IgD-negative memory B cell (primary cell): Measurements from ENCODE around the gene HYCC2. TPM values are rescaled to one million over a fixed set of nuclear protein-coding genes. Genes with fewer than 3 reads are reported as not detected.
"Not testable (repeated sequence)": the region's sequence is repeated elsewhere in the genome, so short reads cannot be mapped to it uniquely, and the experiment has no call there.

ENCODE experiments used
- H3K27ac Mint-ChIP-seq, 3 donors: one replicate each; pipeline ENCODE4 v1.8.0; 2020 to 2022; ENCODE audit warnings: mild to moderate bottlenecking in 3 of 3, mixed read lengths in 3 of 3, moderate library complexity in 1 of 3
- H3K27me3 Mint-ChIP-seq: one replicate; pipeline ENCODE4 v1.8.0; 2021; ENCODE audit warnings: mixed read lengths
- H3K36me3 Mint-ChIP-seq: one replicate; pipeline ENCODE4 v1.8.0; 2020; ENCODE audit warnings: mild to moderate bottlenecking, mixed read lengths
- H3K4me1 Mint-ChIP-seq, 3 donors: one replicate each; pipeline ENCODE4 v1.8.0; 2020 to 2022; ENCODE audit warnings: mixed read lengths in 3 of 3, mild to moderate bottlenecking in 1 of 3
- H3K4me3 Mint-ChIP-seq, 4 donors: one replicate each; pipeline ENCODE4 v1.8.0; 2020 to 2022; ENCODE audit warnings: mild to moderate bottlenecking in 4 of 4, mixed read lengths in 4 of 4, moderate library complexity in 3 of 4
- H3K9me3 Mint-ChIP-seq, 3 donors: one replicate each; pipeline ENCODE4 v1.8.0; 2020 to 2021; ENCODE audit warnings: mixed read lengths in 3 of 3, mild to moderate bottlenecking in 1 of 3
- polyA plus RNA-seq: library from polyadenylated mRNA; unstranded; fragments of 300-500 nt; fragmentation: Illumina TruSeq; gene quantifications from one replicate; pipeline ENCODE4 v1.2.3, GENCODE V29; 2021

Gene HYCC2
- polyA plus RNA-seq, 1 donor from 2014 or later, result 15.1 TPM

DNA sequence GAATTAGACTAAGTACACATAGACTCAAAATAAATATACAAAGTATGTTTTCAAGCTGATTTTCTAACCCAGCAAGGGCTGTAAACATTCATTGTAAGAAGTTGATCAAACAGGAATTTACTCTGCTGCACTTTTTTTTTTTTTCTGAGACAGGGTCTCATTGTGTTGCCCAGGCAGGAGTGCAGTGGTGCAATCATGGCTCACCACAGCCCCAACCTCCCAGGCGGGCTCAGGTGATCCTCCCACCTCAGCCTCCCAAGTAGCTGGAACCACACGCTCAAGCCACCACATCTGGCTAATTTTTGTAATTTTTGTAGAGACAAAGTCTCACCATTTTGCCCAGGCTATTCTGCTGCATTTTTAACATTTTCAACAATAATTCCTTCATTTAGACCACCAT lies 36.2 kb upstream of the HYCC2 start:
- H3K4me3 Mint-ChIP-seq, result no peak overlapping the region
- peaks cover 0 to 1% (median 0%) of the 10 kb centered on the region in 3 donors for H3K9me3 Mint-ChIP-seq
- peaks cover 3% of the 10 kb centered on the region for H3K36me3 Mint-ChIP-seq
- peaks cover 5 to 11% (median 10%) of the 10 kb centered on the region in 3 donors for H3K4me1 Mint-ChIP-seq
- H3K27me3 Mint-ChIP-seq, result no peaks in the 10 kb centered on the region
- H3K27ac Mint-ChIP-seq, result no peak overlapping the region

DNA sequence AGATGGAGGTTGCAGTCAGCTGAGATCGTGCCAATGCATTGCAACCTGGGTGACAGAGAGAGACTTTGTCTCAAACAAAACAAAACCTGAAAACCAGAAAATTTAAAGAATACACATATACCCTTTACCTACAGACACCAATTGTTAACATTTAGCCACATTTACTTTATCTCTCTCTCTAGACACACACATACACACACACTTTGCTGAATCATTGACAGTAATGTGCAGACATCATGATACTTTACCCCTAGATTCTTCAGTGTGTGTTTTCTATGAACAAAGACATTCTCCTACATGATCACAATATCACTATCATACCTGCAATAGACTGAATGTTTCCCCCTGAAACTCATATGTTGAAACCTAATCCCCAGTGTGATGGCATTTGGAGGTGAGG lies 34.3 kb upstream of the HYCC2 start:
- Mint-ChIP-seq H3K27ac (no peak overlapping the region), H3K27me3 (no peaks in the 10 kb centered on the region), H3K4me3 (no peak overlapping the region)

DNA sequence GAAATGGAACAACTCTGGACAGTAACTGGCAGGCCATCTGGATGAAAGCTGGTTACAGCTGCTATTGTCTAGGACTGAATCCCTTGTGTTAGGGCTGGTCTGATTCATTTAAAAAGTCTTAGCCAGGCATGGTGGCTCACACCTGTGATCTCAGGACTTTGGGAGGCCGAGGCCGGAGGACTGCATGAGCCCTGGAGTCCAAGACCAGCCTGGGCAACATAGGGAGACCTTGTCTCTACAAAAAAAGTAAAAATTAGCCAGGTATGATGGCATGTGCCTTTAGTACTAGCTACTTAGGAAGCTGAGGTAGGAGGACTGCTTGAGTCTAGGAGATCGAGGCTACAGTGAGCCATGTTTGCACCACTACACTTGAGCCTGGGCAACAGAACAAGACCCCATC lies 29.0 kb upstream of the HYCC2 start:
- no peaks in the 10 kb centered on the region for H3K27me3 Mint-ChIP-seq
- no peak overlapping the region for H3K4me3 Mint-ChIP-seq
- H3K9me3 Mint-ChIP-seq, result no peaks in the 10 kb centered on the region
- peaks cover 0 to 7% (median 2%) of the 10 kb centered on the region in 3 donors for H3K4me1 Mint-ChIP-seq
- H3K27ac Mint-ChIP-seq, result no peak overlapping the region
- no peaks in the 10 kb centered on the region for H3K36me3 Mint-ChIP-seq

More for the DNA sequence above, 34.3 kb upstream of the HYCC2 start:
- H3K9me3 Mint-ChIP-seq, result peaks cover 0 to 1% (median 0%) of the 10 kb centered on the region in 3 donors
- H3K36me3 Mint-ChIP-seq, result no peaks in the 10 kb centered on the region
- H3K4me1 Mint-ChIP-seq, result peaks cover 0 to 7% (median 2%) of the 10 kb centered on the region in 3 donors

DNA sequence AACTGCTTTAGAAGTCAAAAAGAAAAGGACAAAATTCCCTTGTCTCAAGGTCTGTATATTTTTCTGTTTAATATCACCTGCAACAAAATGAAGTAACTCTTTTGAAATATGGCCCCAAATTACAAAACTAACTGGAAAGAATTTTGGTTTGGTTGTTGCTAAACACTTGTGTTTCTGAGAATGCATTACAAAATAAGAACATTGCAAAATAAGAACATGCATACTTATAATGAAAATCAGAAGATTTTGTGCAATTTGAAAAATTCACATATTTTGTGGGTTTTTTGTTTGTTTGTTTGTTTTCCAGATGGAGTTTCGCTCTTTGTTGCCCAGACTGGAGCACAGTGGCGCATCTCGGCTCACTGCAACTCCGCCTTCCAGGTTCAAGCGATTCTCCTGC lies 22.1 kb upstream of the HYCC2 start:
- peaks cover 0 to 2% (median 2%) of the 10 kb centered on the region in 3 donors for H3K4me1 Mint-ChIP-seq
- H3K27me3 Mint-ChIP-seq, result no peaks in the 10 kb centered on the region
- H3K4me3 Mint-ChIP-seq, result no peak overlapping the region
- H3K27ac Mint-ChIP-seq, result no peak overlapping the region
- H3K36me3 Mint-ChIP-seq, result peaks cover 5% of the 10 kb centered on the region
- H3K9me3 Mint-ChIP-seq, result peaks cover 0 to 1% (median 0%) of the 10 kb centered on the region in 3 donors

DNA sequence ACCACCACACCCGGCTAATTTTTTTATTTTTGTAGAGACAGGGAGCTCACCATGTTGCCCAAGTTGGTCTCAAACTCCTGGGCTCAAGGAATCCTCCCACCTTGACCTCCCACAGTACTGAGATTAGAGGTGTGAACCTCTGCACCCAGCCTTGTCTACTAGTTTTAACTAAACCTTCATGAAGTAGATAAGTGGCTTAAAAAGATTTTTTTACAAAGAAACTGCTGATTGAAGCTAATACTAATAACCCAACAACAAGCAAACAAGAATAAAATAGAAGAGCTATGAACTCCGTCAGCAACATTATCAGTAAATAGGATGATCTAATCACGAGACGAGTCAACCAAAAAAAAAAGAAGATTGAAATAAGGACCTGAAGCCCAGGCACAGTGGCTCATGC lies 19.1 kb upstream of the HYCC2 start:
- Mint-ChIP-seq H3K36me3 (peaks cover 5% of the 10 kb centered on the region), H3K27ac (peak overlapping the region in 1 of 3 donors; percentile 71)

DNA sequence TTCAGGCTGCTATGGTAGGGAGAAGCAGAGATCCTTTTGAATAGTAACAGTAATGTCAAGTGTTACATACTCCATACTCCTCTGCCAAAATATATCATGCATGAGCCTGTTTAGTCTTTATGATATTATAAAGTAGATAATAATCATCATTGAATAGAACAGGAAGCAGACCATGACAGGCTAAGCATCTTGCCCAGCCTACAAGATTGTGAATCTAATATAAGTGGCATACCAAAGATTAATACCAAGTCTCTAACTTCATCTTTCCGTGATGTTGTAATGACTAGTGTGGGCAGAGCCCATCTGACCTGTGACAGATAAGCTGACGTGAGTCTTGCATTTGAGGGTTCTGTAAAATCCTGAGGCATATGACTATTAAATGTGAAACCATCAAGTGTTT lies 13.4 kb upstream of the HYCC2 start:
- Mint-ChIP-seq H3K4me3 (no peak overlapping the region), H3K36me3 (peaks cover 3% of the 10 kb centered on the region), H3K27ac (no peak overlapping the region), H3K27me3 (no peaks in the 10 kb centered on the region), H3K9me3 (no peaks in the 10 kb centered on the region), H3K4me1 (no peaks in the 10 kb centered on the region)

More for the DNA sequence above, 19.1 kb upstream of the HYCC2 start:
- Mint-ChIP-seq H3K9me3 (peaks cover 0 to 1% (median 0%) of the 10 kb centered on the region in 3 donors), H3K27me3 (no peaks in the 10 kb centered on the region), H3K4me1 (peaks cover 0 to 2% (median 2%) of the 10 kb centered on the region in 3 donors), H3K4me3 (no peak overlapping the region)

DNA sequence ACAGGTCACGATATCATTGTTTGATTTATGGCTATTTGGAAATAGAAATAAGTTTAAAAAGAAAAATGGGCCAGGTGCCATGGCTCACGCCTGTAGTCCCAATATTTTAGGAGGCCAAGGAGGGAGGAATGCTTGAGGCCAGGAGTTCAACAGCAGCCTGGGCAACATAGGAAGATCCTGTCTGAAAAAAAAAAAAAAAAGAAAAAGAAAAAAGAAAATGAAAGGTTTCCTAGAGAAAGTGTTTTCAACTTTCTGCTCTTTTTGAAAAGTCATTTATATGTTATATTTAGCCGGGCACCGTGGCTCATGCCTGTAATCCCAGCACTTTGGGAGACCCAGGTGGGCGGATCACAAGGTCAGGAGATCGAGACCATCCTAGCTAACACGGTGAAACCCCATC lies 3.5 kb upstream of the HYCC2 start:
- H3K4me3 Mint-ChIP-seq, result peak overlapping the region in 1 of 4 donors; percentile 46
- no peaks in the 10 kb centered on the region for H3K9me3 Mint-ChIP-seq
- H3K36me3 Mint-ChIP-seq, result no peaks in the 10 kb centered on the region
- H3K4me1 Mint-ChIP-seq, result peaks cover 20 to 23% (median 23%) of the 10 kb centered on the region in 3 donors
- H3K27ac Mint-ChIP-seq, result no peak overlapping the region
- no peaks in the 10 kb centered on the region for H3K27me3 Mint-ChIP-seq

DNA sequence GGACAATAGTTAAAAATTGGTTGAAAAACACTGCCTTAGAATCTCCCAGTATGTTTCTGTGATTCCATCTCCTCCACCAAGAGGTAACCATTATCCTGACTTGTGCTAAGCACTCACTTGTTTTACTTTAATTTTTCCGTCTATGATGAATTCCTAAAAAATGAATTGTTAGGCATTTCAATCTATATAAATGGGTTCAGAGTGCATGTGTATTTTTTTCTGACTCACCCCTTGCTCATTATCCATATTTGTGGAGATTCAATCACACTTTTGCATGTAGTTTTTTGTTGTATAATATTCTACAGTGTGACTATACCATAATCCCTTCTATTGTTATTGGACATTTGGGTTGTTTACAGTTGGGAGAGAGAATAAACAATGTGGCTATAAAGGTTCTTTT lies 1.6 kb upstream of the HYCC2 start:
- Mint-ChIP-seq H3K4me3 (peak overlapping the region; percentile 52 to 83 (median 78)), H3K27ac (peak overlapping the region in 1 of 3 donors; percentile 45), H3K9me3 (no peaks in the 10 kb centered on the region), H3K36me3 (no peaks in the 10 kb centered on the region), H3K27me3 (no peaks in the 10 kb centered on the region), H3K4me1 (peaks cover 30 to 33% (median 31%) of the 10 kb centered on the region in 3 donors)

DNA sequence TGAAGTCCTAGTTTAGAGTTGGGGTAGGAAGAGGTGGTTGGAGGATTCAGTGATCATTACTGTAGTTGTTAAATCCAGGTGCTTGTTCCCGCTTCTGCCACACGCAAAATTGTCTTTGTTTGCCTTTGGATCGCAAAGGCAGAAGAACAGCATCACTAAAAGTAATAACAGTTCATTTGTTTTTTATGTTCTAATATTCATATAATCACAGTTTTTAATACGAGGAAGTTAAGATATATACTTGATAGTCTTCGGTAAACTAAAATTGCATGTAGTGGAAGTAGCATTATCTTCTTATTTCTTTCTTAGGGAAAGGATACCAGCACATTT lies 695 bp upstream of the HYCC2 start:
- Mint-ChIP-seq H3K27me3 (no peaks in the 10 kb centered on the region), H3K4me3 (peak overlapping the region; percentile 94 to 99 (median 96)), H3K9me3 (no peaks in the 10 kb centered on the region), H3K27ac (peak overlapping the region; percentile 93 to 98 (median 97)), H3K36me3 (no peaks in the 10 kb centered on the region), H3K4me1 (peaks cover 30 to 35% (median 33%) of the 10 kb centered on the region in 3 donors)

DNA sequence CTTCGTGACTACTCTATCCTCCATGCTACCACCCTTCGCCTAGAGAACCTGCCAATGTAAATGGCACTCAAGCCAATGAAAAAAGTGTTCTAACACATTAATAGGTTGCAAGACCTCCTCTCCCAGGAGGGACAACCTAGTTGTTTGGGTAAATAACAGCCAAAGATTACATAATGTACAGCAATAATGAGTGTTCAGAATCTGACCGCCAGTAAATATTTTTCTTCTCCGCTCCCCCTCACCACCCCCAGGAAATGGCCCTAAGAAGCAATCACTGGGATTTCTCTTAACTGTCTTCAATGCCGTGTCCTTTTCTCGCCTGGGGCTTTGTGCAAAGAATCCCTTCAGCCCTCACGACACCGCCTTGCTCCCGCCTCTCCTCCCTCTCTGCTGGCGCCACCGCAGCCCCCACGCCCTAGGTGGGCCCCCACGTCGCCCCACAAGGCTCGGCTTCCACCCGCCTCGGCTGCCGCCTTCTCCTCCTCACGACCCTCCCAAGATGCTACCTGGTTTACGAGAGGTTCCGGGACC lies 458 bp downstream of the HYCC2 start:
- Mint-ChIP-seq H3K4me1 (peaks cover 30 to 36% (median 35%) of the 10 kb centered on the region in 3 donors), H3K9me3 (no peaks in the 10 kb centered on the region), H3K27ac (peak overlapping the region; percentile 93 to 98 (median 97)), H3K4me3 (peak overlapping the region; percentile 94 to 99 (median 96)), H3K36me3 (no peaks in the 10 kb centered on the region), H3K27me3 (no peaks in the 10 kb centered on the region)

DNA sequence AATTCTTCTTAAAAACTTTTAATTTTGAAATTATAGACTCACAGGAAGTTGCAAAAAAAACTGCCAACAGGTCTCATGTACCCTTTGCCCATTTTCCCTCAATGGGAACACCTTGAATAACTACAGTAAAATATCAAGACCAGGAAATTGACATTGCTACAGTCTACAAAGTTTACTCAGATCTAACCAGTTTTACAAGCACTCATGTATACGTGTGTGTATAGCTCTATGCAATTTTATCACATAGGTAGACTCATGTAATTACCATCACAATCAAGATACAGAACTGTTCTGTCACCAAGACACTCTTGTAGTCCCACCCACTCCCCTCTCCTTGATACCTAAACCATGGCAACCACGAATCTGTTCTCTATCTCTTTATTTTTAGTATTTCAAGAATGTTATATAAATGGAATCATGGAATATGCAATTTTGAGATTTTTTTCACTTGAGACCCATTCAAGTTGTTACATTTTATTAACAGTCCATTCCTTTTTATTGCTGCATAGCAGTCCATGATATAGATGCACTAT lies 6.6 kb downstream of the HYCC2 start:
- H3K36me3 Mint-ChIP-seq, result peaks cover 3% of the 10 kb centered on the region
- no peak overlapping the region for H3K4me3 Mint-ChIP-seq
- no peaks in the 10 kb centered on the region for H3K9me3 Mint-ChIP-seq
- peak overlapping the region in 1 of 3 donors; percentile 31 for H3K27ac Mint-ChIP-seq
- peaks cover 20 to 36% (median 21%) of the 10 kb centered on the region in 3 donors for H3K4me1 Mint-ChIP-seq
- H3K27me3 Mint-ChIP-seq, result no peaks in the 10 kb centered on the region

DNA sequence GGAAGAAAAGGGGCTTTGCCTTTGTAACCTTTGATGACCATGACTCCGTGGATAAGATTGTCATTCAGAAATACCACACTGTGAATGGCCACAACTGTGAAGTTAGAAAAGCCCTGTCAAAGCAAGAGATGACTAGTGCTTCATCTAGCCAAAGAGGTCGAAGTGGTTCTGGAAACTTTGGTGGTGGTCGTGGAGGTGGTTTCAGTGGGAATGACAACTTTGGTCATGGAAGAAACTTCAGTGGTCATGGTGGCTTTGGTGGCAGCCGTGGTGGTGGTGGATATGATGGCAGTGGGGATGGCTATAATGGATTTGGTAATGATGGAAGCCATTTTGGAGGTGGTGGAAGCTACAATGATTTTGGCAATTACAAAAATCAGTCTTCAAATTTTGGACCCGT lies 8.0 kb downstream of the HYCC2 start:
- not testable (repeated sequence) for H3K27me3 Mint-ChIP-seq, H3K36me3 Mint-ChIP-seq, H3K4me3 Mint-ChIP-seq, H3K9me3 Mint-ChIP-seq
- H3K27ac Mint-ChIP-seq, result peak overlapping the region in 1 of 3 donors; percentile 47
- peaks cover 14 to 34% (median 15%) of the 10 kb centered on the region in 3 donors for H3K4me1 Mint-ChIP-seq

DNA sequence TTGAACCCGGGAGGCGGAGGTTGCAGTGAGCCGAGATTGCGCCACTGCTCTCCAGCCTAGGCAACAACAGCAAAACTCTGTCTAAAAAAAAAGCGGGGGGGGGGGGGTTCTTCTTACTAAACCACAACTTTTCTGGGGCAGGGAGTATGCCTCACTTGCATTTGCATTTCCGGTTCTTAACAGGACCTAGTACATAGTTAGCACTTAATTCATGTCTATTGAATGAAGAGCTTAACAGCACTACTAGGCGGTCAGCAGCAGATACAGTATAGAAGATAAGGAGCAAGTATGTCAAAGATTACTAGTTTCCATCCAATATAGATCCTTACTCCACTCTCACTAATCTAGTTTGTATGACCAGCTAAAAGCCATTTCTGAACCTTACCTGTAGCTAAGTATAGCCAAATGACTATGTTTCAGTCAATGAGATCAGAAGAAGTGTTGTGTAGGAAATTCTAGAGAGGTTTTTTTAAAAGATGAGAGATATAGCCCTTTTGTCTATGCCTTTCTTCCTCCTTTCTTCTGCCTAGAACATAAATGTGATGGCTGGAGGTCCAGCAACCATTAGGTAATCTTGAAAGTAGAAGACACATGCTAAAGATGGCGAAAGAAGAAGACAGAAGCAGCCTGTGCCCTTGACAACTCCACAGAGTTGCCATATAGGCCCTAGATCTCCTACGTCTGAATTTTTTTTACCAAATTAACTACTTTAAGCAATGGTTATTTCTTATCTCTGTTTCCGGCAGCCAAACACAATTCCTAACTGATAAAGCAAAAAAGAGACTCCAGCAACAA lies 11.3 kb downstream of the HYCC2 start:
- Mint-ChIP-seq H3K4me1 (peaks cover 12 to 30% (median 21%) of the 10 kb centered on the region in 3 donors), H3K36me3 (peaks cover 3% of the 10 kb centered on the region), H3K27ac (no peak overlapping the region), H3K9me3 (no peaks in the 10 kb centered on the region), H3K27me3 (no peaks in the 10 kb centered on the region), H3K4me3 (peak overlapping the region in 2 of 4 donors; percentile 48 to 70)

DNA sequence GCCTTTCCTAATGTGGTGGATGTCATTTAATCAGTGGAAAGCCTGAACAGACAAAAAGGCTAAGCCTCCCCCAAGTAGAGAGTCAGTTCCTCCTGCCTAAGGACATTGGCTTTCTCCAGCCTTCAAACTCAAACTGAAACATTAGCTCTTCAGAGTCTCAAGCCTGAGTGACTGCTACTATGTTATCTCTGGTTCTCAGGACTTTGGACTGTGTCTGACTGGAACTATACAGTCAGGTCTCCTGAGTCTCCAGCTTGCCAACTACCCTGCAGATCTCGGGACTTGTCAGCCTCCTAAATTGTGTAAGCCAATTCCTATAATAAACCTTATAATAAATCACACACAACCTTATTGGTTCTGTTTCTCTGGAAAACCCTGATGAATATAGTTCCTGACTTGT lies 12.6 kb downstream of the HYCC2 start:
- H3K27ac Mint-ChIP-seq, result no peak overlapping the region
- H3K36me3 Mint-ChIP-seq, result peaks cover 3% of the 10 kb centered on the region
- peaks cover 12 to 28% (median 20%) of the 10 kb centered on the region in 3 donors for H3K4me1 Mint-ChIP-seq
- H3K9me3 Mint-ChIP-seq, result no peaks in the 10 kb centered on the region
- no peaks in the 10 kb centered on the region for H3K27me3 Mint-ChIP-seq
- no peak overlapping the region for H3K4me3 Mint-ChIP-seq

DNA sequence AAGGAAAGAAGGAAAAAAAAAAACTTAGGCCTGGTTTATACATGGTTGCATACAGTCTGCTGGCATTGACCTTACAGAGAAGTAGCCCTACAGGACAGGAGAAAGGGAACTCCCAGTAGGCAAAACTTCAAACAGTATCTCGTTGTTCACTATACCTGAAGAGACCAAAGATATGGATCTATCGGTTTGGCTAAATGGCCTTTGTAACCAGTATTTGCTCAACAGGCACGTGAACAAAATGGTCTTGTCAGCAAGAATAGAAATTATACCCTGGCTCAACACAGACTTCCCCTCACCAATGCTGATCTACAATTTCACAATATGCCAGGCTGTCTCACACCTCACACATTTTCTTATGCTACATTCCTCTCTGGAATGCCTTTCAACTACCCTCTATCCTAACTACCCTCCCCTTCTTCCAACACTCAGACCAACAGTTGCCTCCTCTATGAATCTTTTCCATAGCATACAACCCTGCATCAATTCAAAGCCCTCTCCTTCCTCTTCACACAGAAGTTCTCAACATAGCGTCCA lies 13.7 kb downstream of the HYCC2 start:
- peak overlapping the region in 1 of 3 donors; percentile 56 for H3K27ac Mint-ChIP-seq

More for the DNA sequence above, 13.7 kb downstream of the HYCC2 start:
- peaks cover 9 to 20% (median 20%) of the 10 kb centered on the region in 3 donors for H3K4me1 Mint-ChIP-seq
- no peaks in the 10 kb centered on the region for H3K27me3 Mint-ChIP-seq
- no peak overlapping the region for H3K4me3 Mint-ChIP-seq
- H3K9me3 Mint-ChIP-seq, result no peaks in the 10 kb centered on the region
- no peaks in the 10 kb centered on the region for H3K36me3 Mint-ChIP-seq
